CD8-positive, alpha-beta memory T cell (primary cell): Measurements from ENCODE around the gene DUOX2. TPM values are rescaled to one million over a fixed set of nuclear protein-coding genes. Genes with fewer than 3 reads are reported as not detected.
"Not testable (repeated sequence)": the region's sequence is repeated elsewhere in the genome, so short reads cannot be mapped to it uniquely, and the experiment has no call there.

Experiments used
- CTCF ChIA-PET: fragments of 350-600 bp; sonication (Branson Sonifier 250); formaldehyde crosslinking; loops from one replicate; lab custom pipeline; 2021; ENCODE audit warnings: antibody characterized with exemption; lab: Charles Lee
- POLR2A ChIA-PET: fragments of 350-600 bp; sonication (Branson Sonifier 250); formaldehyde crosslinking; loops from one replicate; lab custom pipeline; 2021; ENCODE audit warnings: antibody characterized with exemption; lab: Charles Lee
- DNase-seq, 5 donors: peaks; one replicate each; pipeline versions ENCODE4 v3.0.0 to v3.0.0-alpha.2; 2020 to 2022; ENCODE audit warnings: mixed read lengths in 1 of 5
- H3K27ac ChIP-seq: one replicate; pipeline ENCODE4 v1.7.0; 2013; ENCODE audit warnings: low read depth, mild to moderate bottlenecking, low read length, moderate library complexity
- H3K27me3 ChIP-seq: 2 replicates; pipeline ENCODE4 v1.7.0; 2013; ENCODE audit warnings: low read length, mild to moderate bottlenecking; ENCODE audit not compliant: insufficient read depth, poor library complexity, severe bottlenecking
- H3K36me3 ChIP-seq: 2 replicates; pipeline ENCODE4 v1.7.0; 2013; ENCODE audit warnings: mild to moderate bottlenecking, low read length, moderate library complexity; ENCODE audit not compliant: insufficient read depth
- H3K4me1 ChIP-seq: 2 replicates; pipeline ENCODE4 v1.7.0; 2013; ENCODE audit warnings: mild to moderate bottlenecking, low read length, moderate library complexity; ENCODE audit not compliant: insufficient read depth
- H3K4me3 ChIP-seq: 2 replicates; pipeline ENCODE4 v1.7.0; 2013; ENCODE audit warnings: mild to moderate bottlenecking, low read length
- H3K9me3 ChIP-seq: 2 replicates; pipeline ENCODE4 v1.7.0; 2013; ENCODE audit warnings: mild to moderate bottlenecking, low read length
- H3K27ac Mint-ChIP-seq, 8 donors: one replicate each; pipeline ENCODE4 v1.8.0; 2020 to 2021; ENCODE audit warnings: mixed read lengths in 8 of 8, mild to moderate bottlenecking in 6 of 8, inconsistent platforms in 3 of 8, moderate library complexity in 3 of 8
- H3K27me3 Mint-ChIP-seq, 2 donors: one replicate each; pipeline ENCODE4 v1.8.0; 2020 to 2021; ENCODE audit warnings: mixed read lengths in 2 of 2, mild to moderate bottlenecking in 1 of 2, moderate library complexity in 1 of 2
- H3K36me3 Mint-ChIP-seq, 3 donors: one replicate each; pipeline ENCODE4 v1.8.0; 2020 to 2021; ENCODE audit warnings: mixed read lengths in 3 of 3, inconsistent platforms in 1 of 3, mild to moderate bottlenecking in 1 of 3
- H3K4me1 Mint-ChIP-seq, 3 donors: one replicate each; pipeline ENCODE4 v1.8.0; 2020 to 2021; ENCODE audit warnings: mixed read lengths in 3 of 3, inconsistent platforms in 1 of 3, mild to moderate bottlenecking in 1 of 3
- H3K4me3 Mint-ChIP-seq, 7 donors: one replicate each; pipeline ENCODE4 v1.8.0; 2020 to 2021; ENCODE audit warnings: mixed read lengths in 7 of 7, mild to moderate bottlenecking in 6 of 7, moderate library complexity in 4 of 7, inconsistent platforms in 2 of 7
- H3K9me3 Mint-ChIP-seq, 5 donors: one replicate each; pipeline ENCODE4 v1.8.0; 2020 to 2022; ENCODE audit warnings: mixed read lengths in 5 of 5, mild to moderate bottlenecking in 3 of 5, moderate library complexity in 2 of 5, inconsistent platforms in 1 of 5
- polyA plus RNA-seq: library from polyadenylated mRNA; unstranded; fragments of 300-500 nt; fragmentation: Illumina TruSeq; gene quantifications from one replicate; pipeline ENCODE4 v1.2.3, GENCODE V29; 2021
- total RNA-seq, 2 experiments: library from RNA; stranded (reverse); gene quantifications; one replicate each; pipeline ENCODE4 v1.2.3, GENCODE V29; 2021

The DUOX2 gene
- total and polyA plus RNA-seq, 3 experiments from 2014 or later: not detected

- DNase-seq: no peak
- Histone ChIP-seq H3K27me3 (peaks cover 49% of the 10 kb centered on the region), H3K9me3 (no peaks in the 10 kb centered on the region), H3K36me3 (no peaks in the 10 kb centered on the region), H3K4me3 (no peak overlapping the region), H3K27ac (no peak overlapping the region), H3K4me1 (peaks cover 27% of the 10 kb centered on the region)
- peak overlapping the region in 4 of 7 donors; percentile 37 to 76 (median 44) for H3K4me3 Mint-ChIP-seq
- H3K9me3 Mint-ChIP-seq: no peaks in the 10 kb centered on the region
- POLR2A ChIA-PET: no interaction called here
- H3K36me3 Mint-ChIP-seq: peaks cover 0 to 2% (median 0%) of the 10 kb centered on the region in 3 donors
- H3K27me3 Mint-ChIP-seq: peaks cover 54 to 83% of the 10 kb centered on the region in 2 donors
- peaks cover 19 to 47% (median 32%) of the 10 kb centered on the region in 3 donors for H3K4me1 Mint-ChIP-seq
- H3K27ac Mint-ChIP-seq: no peak overlapping the region
- CTCF ChIA-PET: interaction anchor here (0.9 kb wide), 1 partner anchor 14 kb away, joined by 4 read pairs; no protein-coding TSS in a partner anchor
These were observed 2.4 kb downstream of the DUOX2 start for GRCh38 chr15:45111390-45112142.

GRCh38 chr15:45110256-45110820, 3.6 kb downstream of the DUOX2 start:
- Histone ChIP-seq H3K27me3 (peaks cover 37% of the 10 kb centered on the region), H3K36me3 (no peaks in the 10 kb centered on the region), H3K4me1 (peaks cover 22% of the 10 kb centered on the region), H3K9me3 (no peaks in the 10 kb centered on the region), H3K4me3 (no peak overlapping the region), H3K27ac (no peak overlapping the region)
- peaks cover 56 to 79% of the 10 kb centered on the region in 2 donors for H3K27me3 Mint-ChIP-seq
- H3K9me3 Mint-ChIP-seq: no peaks in the 10 kb centered on the region
- POLR2A ChIA-PET: no interaction called here
- peaks cover 15 to 35% (median 25%) of the 10 kb centered on the region in 3 donors for H3K4me1 Mint-ChIP-seq
- CTCF ChIA-PET: interaction anchor here (0.8 kb wide), 1 partner anchor 8 kb away, joined by 4 read pairs; no protein-coding TSS in a partner anchor
- H3K27ac Mint-ChIP-seq: no peak overlapping the region
- no peak for DNase-seq
- H3K4me3 Mint-ChIP-seq: no peak overlapping the region
- peaks cover 0 to 2% (median 0%) of the 10 kb centered on the region in 3 donors for H3K36me3 Mint-ChIP-seq

- Histone ChIP-seq H3K4me3 (no peak overlapping the region), H3K27ac (no peak overlapping the region), H3K36me3 (no peaks in the 10 kb centered on the region), H3K4me1 (peaks cover 9% of the 10 kb centered on the region), H3K9me3 (no peaks in the 10 kb centered on the region), H3K27me3 (peaks cover 15% of the 10 kb centered on the region)
- peaks cover 41 to 71% of the 10 kb centered on the region in 2 donors for H3K27me3 Mint-ChIP-seq
- peaks cover 6 to 18% (median 8%) of the 10 kb centered on the region in 3 donors for H3K4me1 Mint-ChIP-seq
- no peaks in the 10 kb centered on the region for H3K9me3 Mint-ChIP-seq
- no peaks in the 10 kb centered on the region for H3K36me3 Mint-ChIP-seq
- no peak overlapping the region for H3K27ac Mint-ChIP-seq
- no peak overlapping the region for H3K4me3 Mint-ChIP-seq
- DNase-seq: no peak
- CTCF ChIA-PET: no interaction called here
- POLR2A ChIA-PET: no interaction called here
These were observed 5.9 kb downstream of the DUOX2 start for GRCh38 chr15:45107941-45108630.

- DNase-seq: no peak
- Mint-ChIP-seq H3K36me3 (no peaks in the 10 kb centered on the region), H3K9me3 (no peaks in the 10 kb centered on the region), H3K4me1 (peaks cover 0 to 4% (median 0%) of the 10 kb centered on the region in 3 donors), H3K4me3 (no peak overlapping the region), H3K27me3 (peaks cover 30 to 59% of the 10 kb centered on the region in 2 donors), H3K27ac (no peak overlapping the region)
- H3K4me3 ChIP-seq: no peak overlapping the region
- no peaks in the 10 kb centered on the region for H3K36me3 ChIP-seq
- H3K27me3 ChIP-seq: peaks cover 3% of the 10 kb centered on the region
- H3K4me1 ChIP-seq: no peaks in the 10 kb centered on the region
- ChIA-PET CTCF (interaction anchor here (1.3 to 1.4 kb wide), 2 partner anchors 12 kb away, joined by 5 to 6 read pairs; no protein-coding TSS in a partner anchor), POLR2A (no interaction called here)
- no peak overlapping the region for H3K27ac ChIP-seq
- no peaks in the 10 kb centered on the region for H3K9me3 ChIP-seq
These were observed 7.8 kb downstream of the DUOX2 start for GRCh38 chr15:45106002-45106790.

- ChIA-PET POLR2A (no interaction called here), CTCF (interaction anchor here (1.4 kb wide), 1 partner anchor 12 kb away, joined by 6 read pairs; no protein-coding TSS in a partner anchor)
- peaks cover 0 to 4% (median 0%) of the 10 kb centered on the region in 3 donors for H3K4me1 Mint-ChIP-seq
- no peaks in the 10 kb centered on the region for H3K36me3 Mint-ChIP-seq
- no peak overlapping the region for H3K27ac ChIP-seq
- no peak overlapping the region for H3K4me3 ChIP-seq
- no peaks in the 10 kb centered on the region for H3K9me3 Mint-ChIP-seq
- no peak overlapping the region for H3K27ac Mint-ChIP-seq
- H3K4me1 ChIP-seq: no peaks in the 10 kb centered on the region
- no peak for DNase-seq
- peaks cover 3% of the 10 kb centered on the region for H3K27me3 ChIP-seq
- peaks cover 28 to 58% of the 10 kb centered on the region in 2 donors for H3K27me3 Mint-ChIP-seq
- no peaks in the 10 kb centered on the region for H3K36me3 ChIP-seq
- no peak overlapping the region for H3K4me3 Mint-ChIP-seq
- no peaks in the 10 kb centered on the region for H3K9me3 ChIP-seq
These were observed 8.4 kb downstream of the DUOX2 start for GRCh38 chr15:45105586-45105985.

- H3K9me3 Mint-ChIP-seq, H3K27ac Mint-ChIP-seq, H3K4me1 ChIP-seq, CTCF ChIA-PET, H3K4me1 Mint-ChIP-seq, H3K4me3 ChIP-seq, H3K9me3 ChIP-seq, DNase-seq, H3K27ac ChIP-seq, H3K36me3 Mint-ChIP-seq, POLR2A ChIA-PET, H3K36me3 ChIP-seq, H3K4me3 Mint-ChIP-seq, H3K27me3 ChIP-seq: not testable (repeated sequence)
- peaks cover 20 to 44% of the 10 kb centered on the region in 2 donors for H3K27me3 Mint-ChIP-seq
These were observed 9.8 kb downstream of the DUOX2 start for GRCh38 chr15:45104170-45104569.

GRCh38 chr15:45102226-45102625, 11.7 kb downstream of the DUOX2 start:
- no peak overlapping the region for H3K4me3 Mint-ChIP-seq

More at GRCh38 chr15:45102226-45102625, 11.7 kb downstream of the DUOX2 start:
- H3K4me1 Mint-ChIP-seq: no peaks in the 10 kb centered on the region
- no peak for DNase-seq
- H3K9me3 ChIP-seq: no peaks in the 10 kb centered on the region
- H3K27ac Mint-ChIP-seq: no peak overlapping the region
- H3K4me3 ChIP-seq: no peak overlapping the region
- no peaks in the 10 kb centered on the region for H3K36me3 Mint-ChIP-seq
- H3K27ac ChIP-seq: no peak overlapping the region
- no peaks in the 10 kb centered on the region for H3K4me1 ChIP-seq
- ChIA-PET CTCF (no interaction called here), POLR2A (no interaction called here)
- H3K36me3 ChIP-seq: no peaks in the 10 kb centered on the region
- H3K27me3 Mint-ChIP-seq: peaks cover 14 to 30% of the 10 kb centered on the region in 2 donors
- no peaks in the 10 kb centered on the region for H3K9me3 Mint-ChIP-seq
- no peaks in the 10 kb centered on the region for H3K27me3 ChIP-seq
